Activated CD4-positive, alpha-beta T cell treated with anti-CD3 and anti-CD28 coated beads, Interleukin-2, amount 50 U/mL, for 1 hour (primary cell): Measurements from ENCODE around the gene STK24.

Experiments
- DNase-seq: peaks from one replicate; pipeline ENCODE4 v3.0.0-alpha.2; 2020

STK24 gene

GRCh38 chr13:98467263-98467985 lies 109.5 kb downstream of the STK24 start:
- no peak for DNase-seq

GRCh38 chr13:98466634-98467236 lies 110.2 kb downstream of the STK24 start:
- peak; percentile 40 for DNase-seq

- no peak for DNase-seq
Observed at GRCh38 chr13:98462946-98463345, 114.0 kb downstream of the STK24 start.

DNA sequence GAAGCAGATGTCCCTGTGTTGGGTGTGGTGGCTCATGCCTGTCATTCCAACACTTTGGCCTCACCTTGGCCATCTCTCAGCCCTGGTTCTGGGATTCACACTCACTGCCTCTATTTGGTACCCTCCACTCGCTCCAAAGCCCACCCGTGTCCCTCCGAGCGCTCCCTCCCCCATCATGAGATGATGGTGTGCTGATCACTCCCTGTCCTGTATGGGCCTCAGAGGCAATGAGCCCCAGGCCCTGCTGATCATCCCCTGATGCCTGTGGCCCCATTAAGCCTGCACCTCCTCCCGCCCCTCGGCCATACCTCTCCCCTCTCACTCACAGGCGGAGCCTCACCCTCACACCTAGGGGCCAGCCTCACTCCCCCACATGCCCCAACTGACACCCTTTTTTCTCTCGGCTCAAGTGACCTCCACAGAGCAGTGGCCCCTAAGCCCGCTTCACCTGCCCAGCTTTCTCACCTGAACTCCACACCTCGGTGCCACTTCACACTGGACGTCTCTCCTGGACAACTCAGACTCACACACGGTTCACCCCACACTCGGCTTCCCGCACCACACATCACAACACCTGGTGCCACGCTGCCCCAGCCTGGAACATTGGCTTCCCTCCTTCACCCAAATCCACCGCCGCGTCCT lies 114.5 kb downstream of the STK24 start:
- DNase-seq, result no peak

DNA sequence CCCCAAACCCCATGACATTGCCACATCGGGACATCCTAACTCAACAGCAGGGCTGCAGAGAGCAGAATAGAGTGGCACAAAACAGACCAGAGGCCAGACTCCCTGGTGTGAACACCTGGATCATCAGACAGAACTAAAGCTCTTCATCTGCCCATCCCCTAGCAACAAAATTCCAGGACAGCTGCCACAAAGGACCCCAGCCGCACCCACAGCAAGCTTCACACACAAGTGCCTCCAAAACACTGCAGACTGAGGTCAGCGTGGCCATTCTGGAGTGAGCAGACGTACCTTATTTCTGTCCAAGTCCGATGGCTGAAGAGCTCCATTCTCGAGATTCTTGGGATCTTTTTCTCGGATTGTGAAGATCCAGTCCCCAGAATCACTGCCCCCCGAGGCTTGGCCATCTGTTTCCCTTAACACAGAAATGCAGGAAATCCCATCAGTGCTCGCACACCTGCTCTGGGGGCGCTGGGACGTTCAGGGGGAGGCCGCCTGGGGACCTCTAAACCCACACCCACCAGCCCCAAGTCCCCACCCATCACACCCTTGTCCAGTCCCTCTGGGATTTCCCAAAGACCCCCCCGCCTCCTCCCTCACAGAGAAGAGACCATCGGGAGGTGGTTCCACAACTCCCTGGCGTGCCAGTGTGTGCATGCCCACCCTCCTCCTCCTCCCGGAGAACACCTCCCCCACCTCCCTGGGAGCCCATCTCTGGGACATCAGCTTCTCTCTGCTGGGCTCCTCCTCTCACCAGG lies 115.2 kb downstream of the STK24 start:
- DNase-seq, result no peak

DNA sequence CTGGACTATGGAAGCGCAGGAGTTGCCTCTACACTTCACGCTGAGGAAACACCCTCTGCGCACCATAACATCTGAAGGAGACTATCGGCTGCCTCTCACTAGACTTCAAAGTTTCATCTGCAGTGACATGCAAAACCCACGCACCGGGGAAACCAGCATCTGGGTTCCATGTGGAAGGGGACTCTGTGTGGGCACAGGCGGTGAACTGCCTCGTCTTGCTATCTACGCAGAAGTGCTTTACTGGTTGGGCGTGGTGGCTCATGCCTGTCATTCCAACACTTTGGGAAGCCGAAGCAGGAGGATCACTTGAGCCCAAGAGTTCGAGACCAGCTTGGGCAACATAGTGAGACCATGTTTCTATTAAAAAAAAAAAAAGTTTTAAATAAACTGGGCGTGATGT lies 116.4 kb downstream of the STK24 start:
- no peak for DNase-seq

DNA sequence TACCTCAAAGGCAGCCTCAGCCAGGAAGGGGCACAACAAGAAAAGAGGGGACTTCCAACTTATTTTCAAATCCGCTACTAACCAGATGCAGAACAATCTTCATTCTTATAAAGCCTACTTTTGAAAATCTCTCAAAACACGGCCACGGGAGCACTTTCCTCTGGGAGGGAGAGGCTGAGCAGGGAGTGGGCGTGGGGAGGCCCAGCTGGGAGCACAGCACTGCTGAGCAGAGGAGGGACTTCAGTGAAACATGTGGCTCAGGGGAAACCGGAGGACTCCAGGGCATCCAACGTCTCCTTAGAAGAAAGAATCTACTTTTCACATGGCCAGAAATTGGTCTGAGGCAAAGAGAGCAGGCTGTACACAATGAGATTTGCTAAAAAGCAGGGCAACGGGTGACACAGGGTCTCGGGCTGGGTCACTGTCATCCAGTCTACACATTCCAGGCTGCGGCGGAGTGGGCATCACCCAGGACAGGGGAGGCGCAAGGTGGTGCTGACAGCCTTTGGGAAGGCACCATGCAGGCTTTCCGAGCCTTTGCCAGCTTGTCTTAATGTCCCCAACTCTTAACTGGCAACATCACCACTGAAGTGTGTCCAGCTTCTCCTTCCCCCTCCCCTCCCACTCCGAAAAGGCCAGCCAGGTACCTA lies 117.1 kb downstream of the STK24 start:
- DNase-seq, result no peak

DNA sequence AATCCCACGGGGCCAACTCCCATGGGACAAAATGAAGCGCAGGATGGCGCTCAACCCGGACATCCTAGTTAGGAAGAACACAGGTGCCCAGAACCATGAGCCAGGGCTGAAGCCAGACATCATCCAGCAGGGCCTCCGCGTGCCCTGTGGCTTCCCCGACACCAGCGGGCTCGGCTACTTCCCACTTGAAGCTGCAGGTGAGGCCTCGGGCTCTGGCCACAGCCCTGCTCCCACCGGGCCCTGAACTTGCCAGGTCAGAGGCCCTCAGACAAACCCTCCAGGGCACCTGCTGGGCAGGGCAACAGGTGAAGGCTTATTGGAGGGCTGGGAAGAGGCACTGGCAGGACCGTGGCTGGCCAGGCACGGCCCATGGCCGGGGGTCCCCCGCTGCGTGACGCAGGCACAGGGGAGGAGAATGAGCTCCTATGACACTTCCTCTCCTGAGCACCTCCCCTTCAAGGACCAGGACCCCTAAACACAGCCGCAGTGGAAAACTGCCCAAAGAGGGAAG lies 117.7 kb downstream of the STK24 start:
- DNase-seq, result no peak

DNA sequence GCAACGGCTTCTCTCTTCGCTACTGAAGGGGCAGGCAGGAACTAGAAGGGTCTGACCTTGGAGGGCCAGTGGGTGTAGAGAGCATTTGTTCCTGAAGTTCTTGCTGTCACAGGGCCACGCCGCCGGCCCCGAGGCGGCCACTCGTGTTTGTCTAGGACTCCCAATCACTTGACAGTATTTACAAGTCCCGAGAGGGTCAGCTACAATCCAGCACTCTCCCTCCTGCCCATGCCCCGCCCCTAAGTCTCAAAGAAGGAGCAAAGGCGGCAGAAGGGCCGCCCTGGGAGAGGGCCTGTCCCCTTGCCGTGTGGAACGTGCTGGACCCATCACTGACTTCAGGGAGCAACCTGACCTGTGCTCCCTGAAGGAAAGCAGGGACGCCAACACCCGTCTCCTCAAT lies 118.5 kb downstream of the STK24 start:
- DNase-seq, result no peak

- DNase-seq, result no peak
Observed at GRCh38 chr13:98457053-98457452, 119.9 kb downstream of the STK24 start.

- DNase-seq, result no peak
Observed at GRCh38 chr13:98456413-98456845, 120.5 kb downstream of the STK24 start.

- no peak for DNase-seq
Observed at GRCh38 chr13:98454389-98454881, 122.5 kb downstream of the STK24 start.

DNA sequence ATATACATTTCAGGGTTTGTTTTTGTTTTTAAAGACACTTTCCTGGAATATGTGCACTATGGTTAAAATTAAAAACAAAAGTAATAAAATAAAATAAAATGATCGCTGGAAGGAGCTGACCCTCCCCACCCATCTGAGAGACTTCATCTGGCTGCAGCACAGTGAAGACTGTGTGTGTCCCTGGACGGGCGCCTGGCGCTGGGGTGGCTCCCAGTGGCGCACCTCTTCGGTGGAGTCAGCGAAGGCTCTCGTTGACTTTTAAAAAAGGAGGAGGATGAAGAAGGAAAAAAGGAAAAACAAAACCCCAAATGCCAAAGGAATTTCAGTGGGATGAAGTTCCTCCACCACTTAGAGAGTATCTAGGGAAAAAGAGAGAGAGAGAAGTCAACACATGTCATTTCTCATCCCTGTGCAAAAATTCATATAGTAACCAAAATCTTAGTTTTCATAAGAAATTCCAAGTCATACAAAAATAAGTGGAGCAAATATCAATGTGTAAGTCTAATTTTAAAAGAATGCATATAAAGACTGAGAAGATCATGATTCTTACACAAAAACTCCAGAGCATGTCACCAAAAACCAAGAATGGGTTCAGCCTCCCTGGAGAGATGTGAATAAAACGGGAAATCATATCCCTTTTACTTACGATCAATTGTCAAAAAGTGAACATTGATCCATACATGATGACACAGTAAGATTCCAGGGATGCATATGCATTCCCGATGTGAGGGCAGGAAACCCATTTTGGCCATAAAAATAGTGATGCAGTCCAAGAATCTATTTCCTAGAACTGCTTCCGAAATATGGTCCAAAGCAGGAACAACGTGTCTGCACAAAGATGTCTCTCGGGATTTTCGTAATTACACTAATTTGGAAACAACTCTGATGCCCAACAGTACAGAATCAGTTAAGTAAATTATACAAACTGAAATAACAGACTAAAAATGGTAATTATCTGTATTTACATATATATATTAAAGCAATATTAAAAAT lies 123.8 kb downstream of the STK24 start:
- no peak for DNase-seq

- no peak for DNase-seq
Observed at GRCh38 chr13:98451676-98452470, 125.0 kb downstream of the STK24 start.

- no peak for DNase-seq
Observed at GRCh38 chr13:98450539-98451111, 126.3 kb downstream of the STK24 start.

- no peak for DNase-seq
Observed at GRCh38 chr13:98450026-98450425, 126.9 kb downstream of the STK24 start.

GRCh38 chr13:98449273-98449672 lies 127.6 kb downstream of the STK24 start:
- no peak for DNase-seq

- no peak for DNase-seq
Observed at GRCh38 chr13:98448642-98448928, 128.3 kb downstream of the STK24 start.

DNA sequence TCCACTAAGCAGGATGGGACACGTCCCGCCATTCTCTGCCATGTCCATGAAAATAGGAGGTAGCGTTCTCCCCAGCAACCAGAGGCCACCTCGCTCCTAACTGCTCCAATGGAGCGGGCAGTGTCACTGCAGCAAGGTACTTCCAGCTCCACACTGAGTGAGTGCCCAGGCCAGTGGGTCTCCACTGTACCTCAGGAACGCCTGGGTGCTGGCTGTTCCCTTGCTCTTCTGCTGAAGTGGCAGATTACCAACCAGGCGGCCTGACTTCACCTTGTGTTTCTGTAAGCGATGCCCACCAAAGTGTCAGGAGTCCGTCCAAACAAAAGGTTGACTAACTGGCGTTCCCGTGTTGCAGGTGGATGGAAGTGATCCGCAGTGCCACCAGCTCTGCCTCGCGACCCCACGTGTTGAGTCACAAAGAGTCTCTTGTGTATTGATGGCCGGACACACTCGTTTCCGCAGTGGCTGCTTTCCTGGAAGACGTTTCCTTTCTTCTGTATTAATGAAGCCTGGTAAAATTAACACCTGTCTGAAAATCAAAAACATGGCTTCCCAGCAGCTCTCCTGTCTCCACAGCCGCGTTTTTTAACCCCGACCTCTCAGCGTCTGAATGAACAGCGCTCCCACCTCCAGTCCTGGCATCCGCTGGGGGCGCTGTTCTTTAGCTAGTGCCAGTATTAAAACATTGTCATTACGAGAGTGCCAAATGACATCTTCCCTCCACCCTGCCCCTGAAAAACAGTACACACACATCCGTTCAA lies 128.8 kb downstream of the STK24 start:
- DNase-seq, result no peak

DNA sequence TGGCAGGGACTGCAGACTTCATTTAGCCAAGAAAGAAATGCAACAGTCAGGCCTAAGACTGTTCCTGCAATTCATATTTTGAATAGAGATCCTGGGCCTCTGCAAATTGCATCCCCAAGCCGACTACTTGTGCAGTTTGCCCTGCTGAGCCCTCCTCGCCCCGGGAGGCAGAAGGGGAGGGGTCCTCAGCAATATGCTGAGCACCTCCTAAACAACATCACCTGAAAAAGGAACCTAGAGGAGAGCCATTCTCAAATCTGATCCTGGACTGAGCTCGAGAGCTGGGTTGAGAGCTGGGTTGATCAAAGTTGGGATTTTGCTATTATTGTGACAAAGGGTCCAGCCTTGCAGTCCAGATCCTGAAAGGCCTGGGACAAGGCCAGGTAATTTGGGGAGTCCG lies 129.8 kb downstream of the STK24 start:
- no peak for DNase-seq
